IMR-90 (cell line): ENCODE measurements around the gene GFPT1. TPM values are rescaled to one million over a fixed set of nuclear protein-coding genes. Genes with fewer than 3 reads are reported as not detected.

Source experiments
- ATAC-seq: fragments of 200-7000 bp; cut with Tn5 transposase; 2 replicates; pipeline ENCODE4 v1.9.1; 2020; ENCODE audit warnings: low read depth, mild to moderate bottlenecking, moderate library complexity
- BruUV-seq: library from RNA; stranded (reverse); fragments of 400-500 nt; replicated peaks from 2 replicates; lab custom pipeline; 2021; lab: Mats Ljungman, UMichigan
- CTCF ChIA-PET: fragments of 300-600 bp; formaldehyde crosslinking; extraction: SDS; loops from one replicate; lab custom pipeline; 2021; ENCODE audit warnings: antibody characterized with exemption; lab: Yijun Ruan, JAX
- POLR2A ChIA-PET: fragments of 300-600 bp; sonication (Branson Sonifier 250); formaldehyde crosslinking; loops from one replicate; lab custom pipeline; 2022; ENCODE audit warnings: antibody characterized with exemption; ENCODE audit not compliant: unreplicated experiment; lab: Charles Lee
- DNase-seq: peaks from one replicate; pipeline ENCODE4 v3.0.0; 2013
- H2AFZ ChIP-seq: replicated peaks from 2 replicates; pipeline ENCODE3; 2013; ENCODE audit warnings: low read length, mild to moderate bottlenecking; ENCODE audit not compliant: poor library complexity
- H2AK5ac ChIP-seq: 2 replicates; pipeline ENCODE4 v1.6.1; 2013; ENCODE audit warnings: low read depth, low read length, inconsistent platforms
- H2AK9ac ChIP-seq: replicated peaks from 2 replicates; pipeline ENCODE3; 2013; ENCODE audit warnings: mild to moderate bottlenecking, low read depth, low read length, moderate library complexity; ENCODE audit not compliant: poor library complexity
- H2BK120ac ChIP-seq: 2 replicates; pipeline ENCODE4 v1.6.1; 2013; ENCODE audit warnings: low read depth, low read length, inconsistent platforms
- H2BK15ac ChIP-seq: 3 replicates; pipeline ENCODE4 v1.6.1; 2013; ENCODE audit warnings: low read depth, low read length, inconsistent platforms
- H2BK20ac ChIP-seq: 2 replicates; pipeline ENCODE4 v1.6.1; 2013; ENCODE audit warnings: low read depth, mild to moderate bottlenecking, inconsistent platforms, low read length, moderate library complexity
- H2BK5ac ChIP-seq: 2 replicates; pipeline ENCODE4 v1.6.1; 2013; ENCODE audit warnings: mild to moderate bottlenecking, low read depth, low read length, inconsistent platforms; ENCODE audit not compliant: poor library complexity, severe bottlenecking
- H3K14ac ChIP-seq: replicated peaks from 2 replicates; pipeline ENCODE4 v1.6.1; 2013; ENCODE audit warnings: low read depth, low read length, inconsistent platforms
- H3K18ac ChIP-seq: 2 replicates; pipeline ENCODE4 v1.6.1; 2013; ENCODE audit warnings: low read depth, low read length, control low read depth
- H3K23ac ChIP-seq: 2 replicates; pipeline ENCODE4 v1.6.1; 2013; ENCODE audit warnings: low read depth, low read length, inconsistent platforms
- H3K27ac ChIP-seq: 2 replicates; pipeline ENCODE4 v1.5.1; 2013; ENCODE audit warnings: mild to moderate bottlenecking, control low read depth, low read length; ENCODE audit not compliant: insufficient read depth
- H3K27me3 ChIP-seq: 2 replicates; pipeline ENCODE4 v1.6.1; 2013; ENCODE audit warnings: low read length; ENCODE audit not compliant: control insufficient read depth, insufficient read depth
- H3K36me3 ChIP-seq: 2 replicates; pipeline ENCODE4 v1.6.1; 2013; ENCODE audit warnings: low read length, mixed read lengths; ENCODE audit not compliant: control insufficient read depth, insufficient read depth
- H3K4ac ChIP-seq: 2 replicates; pipeline ENCODE4 v1.6.1; 2013; ENCODE audit warnings: low read depth, low read length, inconsistent platforms
- H3K4me1 ChIP-seq: 2 replicates; pipeline ENCODE4 v1.6.1; 2013; ENCODE audit warnings: low read length, mixed read lengths; ENCODE audit not compliant: control insufficient read depth, insufficient read depth
- H3K4me2 ChIP-seq: 2 replicates; pipeline ENCODE4 v1.6.1; 2013; ENCODE audit warnings: low read depth, mild to moderate bottlenecking, control low read depth, low read length, moderate library complexity
- H3K4me3 ChIP-seq: 2 replicates; pipeline ENCODE4 v1.5.1; 2013; ENCODE audit warnings: low read depth, mild to moderate bottlenecking, control low read depth, low read length, moderate library complexity; ENCODE audit not compliant: insufficient read depth
- H3K56ac ChIP-seq: 2 replicates; pipeline ENCODE4 v1.6.1; 2013; ENCODE audit warnings: low read length, inconsistent platforms; ENCODE audit not compliant: insufficient read depth; ENCODE audit errors: extremely low read depth
- H3K79me1 ChIP-seq, 2 experiments: 2 replicates each; pipeline ENCODE4 v1.6.1; 2013; ENCODE audit warnings: low read length in 2 of 2, inconsistent platforms in 1 of 2, low read depth in 1 of 2
- H3K9ac ChIP-seq: 2 replicates; pipeline ENCODE4 v1.6.1; 2013; ENCODE audit warnings: low read depth, low read length, control low read depth
- H3K9me1 ChIP-seq: 2 replicates; pipeline ENCODE4 v1.6.1; 2013; ENCODE audit warnings: low read length, inconsistent platforms; ENCODE audit not compliant: insufficient read depth
- H3K9me3 ChIP-seq: 2 replicates; pipeline ENCODE4 v1.6.1; 2013; ENCODE audit warnings: low read length; ENCODE audit not compliant: control insufficient read depth, insufficient read depth
- H4K20me1 ChIP-seq: 2 replicates; pipeline ENCODE4 v1.6.1; 2013; ENCODE audit warnings: low read length, inconsistent platforms; ENCODE audit not compliant: insufficient read depth
- H4K5ac ChIP-seq: 2 replicates; pipeline ENCODE4 v1.6.1; 2013; ENCODE audit warnings: mild to moderate bottlenecking, low read depth, low read length, control low read depth
- H4K8ac ChIP-seq, 2 experiments: 2 replicates each; pipeline ENCODE4 v1.6.1; 2013; ENCODE audit warnings: low read depth in 2 of 2, low read length in 2 of 2, control low read depth in 1 of 2, inconsistent platforms in 1 of 2
- H4K91ac ChIP-seq: 2 replicates; pipeline ENCODE4 v1.6.1; 2013; ENCODE audit warnings: low read depth, low read length, inconsistent platforms; ENCODE audit not compliant: insufficient read depth
- CHD1 ChIP-seq: IDR thresholded peaks from 2 replicates; pipeline ENCODE4 v1.6.1; 2012; ENCODE audit warnings: low read depth, low read length, improper control_type of control experiment
- FOS ChIP-seq: fragments of 150-350 bp; IDR thresholded peaks from 2 replicates; pipeline ENCODE4 v1.6.1; 2016; ENCODE audit warnings: low read depth, low read length
- MAZ ChIP-seq: IDR thresholded peaks from 2 replicates; pipeline ENCODE4 v1.6.1; 2012; ENCODE audit warnings: low read depth, mild to moderate bottlenecking, low read length, improper control_type of control experiment, moderate library complexity, borderline replicate concordance
- WGBS, 2 experiments: methylation state at CpG; one replicate each; pipeline versions ENCODE4 v1.1.5 to v1.1.7; 2013; ENCODE audit warnings: missing lambda C conversion rate in 2 of 2; ENCODE audit not compliant: insufficient read length in 1 of 2; ENCODE audit errors: extremely low coverage in 2 of 2; 5-methylcytosine and 5-hydroxymethylcytosine counted together
- dilution Hi-C: fragments of 300-500 bp; cut with HindIII; formaldehyde crosslinking; loops from one replicate; pipeline ENCODE4 v1.14.3; 2018; ENCODE audit warnings: low sequenced_read_pairs; ENCODE audit not compliant: unreplicated experiment
- in situ Hi-C: fragments of 300-500 bp; cut with MboI; formaldehyde crosslinking; loops from 3 replicates; pipeline ENCODE4 v1.14.3; 2019; ENCODE audit warnings: low sequenced_read_pairs, inconsistent platforms, mixed read lengths
- intact Hi-C: fragments of 100-400 bp; cut with micrococcal nuclease; formaldehyde crosslinking; loops from 2 replicates; pipeline ENCODE4 v1.10.0; 2022
- polyA plus RNA-seq, 3 experiments: library from polyadenylated mRNA; depleted of rRNA; stranded (reverse); fragments of >200 nt; gene quantifications; 2 replicates each; pipeline ENCODE4 v1.2.3, GENCODE V29; 2012; ENCODE audit warnings: low replicate concordance in 1 of 3
- total RNA-seq: library from RNA; depleted of rRNA; stranded (reverse); fragments of >200 nt; gene quantifications from 2 replicates; pipeline ENCODE4 v1.2.3, GENCODE V29; 2012
- TF ChIP-seq, protein P1 (sequence below): conservative IDR thresholded peaks from 2 replicates; pipeline ENCODE4 v1.5.1; 2012; ENCODE audit warnings: mild to moderate bottlenecking, low read depth, low read length, improper control_type of control experiment

Gene GFPT1
- total and polyA plus RNA-seq, 2 of the 4 experiments (the other 2 are of a cell fraction), result 23.5 to 52.9 TPM

DNA sequence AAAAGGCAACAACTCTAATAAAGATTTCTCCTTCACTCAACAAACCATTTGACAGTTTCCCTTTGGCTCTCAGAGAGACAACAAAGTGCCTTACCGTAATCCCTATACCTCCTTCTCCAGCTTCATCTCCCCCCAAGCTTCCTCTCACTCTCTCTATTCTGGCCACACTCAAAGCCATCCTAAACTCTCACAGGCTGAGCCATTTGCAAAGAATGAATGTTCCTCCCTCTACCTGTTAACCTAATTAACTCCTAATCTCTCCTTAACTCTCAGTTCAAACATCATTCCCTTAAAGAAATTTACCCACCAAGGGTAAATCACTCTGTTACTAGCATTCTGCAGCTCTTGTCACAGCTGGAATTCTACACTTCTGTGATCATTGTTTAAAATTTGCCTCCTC lies 38.2 kb downstream of the GFPT1 start:
- ChIA-PET CTCF (no interaction called here), POLR2A (no interaction called here)
- in situ Hi-C loops (no loop called here), intact Hi-C loops (no loop called here), dilution Hi-C loops (no loop called here)
- Histone ChIP-seq H2BK120ac (no peak overlapping the region), H3K9me3 (no peaks in the 10 kb centered on the region), H3K9me1 (peaks cover 2% of the 10 kb centered on the region), H3K4me3 (no peak overlapping the region), H2BK5ac (no peak overlapping the region), H2BK15ac (no peak overlapping the region), H3K14ac (no peak overlapping the region), H3K27me3 (no peaks in the 10 kb centered on the region), H4K91ac (no peak overlapping the region), H4K20me1 (peaks cover 10% of the 10 kb centered on the region; the same call in 1 of the 2 replicates), H3K56ac (no peak overlapping the region), H3K4ac (no peak overlapping the region), H3K79me1 (peaks cover 9 to 59% of the 10 kb centered on the region in 2 experiments; a peak in 3 of 4 replicates), H4K5ac (no peak overlapping the region), H3K36me3 (peaks cover 64% of the 10 kb centered on the region), H3K4me1 (no peaks in the 10 kb centered on the region), H3K27ac (no peak overlapping the region), H4K8ac (no peak overlapping the region), H2BK20ac (no peak overlapping the region), H3K23ac (no peak overlapping the region), H3K18ac (no peak overlapping the region), H3K4me2 (no peak overlapping the region), H2AFZ (no peak overlapping the region), H2AK9ac (no peak overlapping the region), H3K9ac (no peak overlapping the region), H2AK5ac (no peak overlapping the region)
- BruUV-seq, result no TSS peak
- TF ChIP-seq FOS (no peak), CHD1 (no peak), MAZ (no peak)
- TF ChIP-seq, protein P1, sequence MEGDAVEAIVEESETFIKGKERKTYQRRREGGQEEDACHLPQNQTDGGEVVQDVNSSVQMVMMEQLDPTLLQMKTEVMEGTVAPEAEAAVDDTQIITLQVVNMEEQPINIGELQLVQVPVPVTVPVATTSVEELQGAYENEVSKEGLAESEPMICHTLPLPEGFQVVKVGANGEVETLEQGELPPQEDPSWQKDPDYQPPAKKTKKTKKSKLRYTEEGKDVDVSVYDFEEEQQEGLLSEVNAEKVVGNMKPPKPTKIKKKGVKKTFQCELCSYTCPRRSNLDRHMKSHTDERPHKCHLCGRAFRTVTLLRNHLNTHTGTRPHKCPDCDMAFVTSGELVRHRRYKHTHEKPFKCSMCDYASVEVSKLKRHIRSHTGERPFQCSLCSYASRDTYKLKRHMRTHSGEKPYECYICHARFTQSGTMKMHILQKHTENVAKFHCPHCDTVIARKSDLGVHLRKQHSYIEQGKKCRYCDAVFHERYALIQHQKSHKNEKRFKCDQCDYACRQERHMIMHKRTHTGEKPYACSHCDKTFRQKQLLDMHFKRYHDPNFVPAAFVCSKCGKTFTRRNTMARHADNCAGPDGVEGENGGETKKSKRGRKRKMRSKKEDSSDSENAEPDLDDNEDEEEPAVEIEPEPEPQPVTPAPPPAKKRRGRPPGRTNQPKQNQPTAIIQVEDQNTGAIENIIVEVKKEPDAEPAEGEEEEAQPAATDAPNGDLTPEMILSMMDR, result no peak
- ATAC-seq (no peak), DNase-seq (no peak)
- 86% methylated on average over 1 of the region's 1 CpG; no CpG with 5 or more reads in 1 of the 2 experiments for WGBS, 2 experiments
